Cardiac fibroblast (primary cell): ENCODE data around the gene EPB41L4A.

Source experiments
- DNase-seq, 2 donors: peaks; one replicate each; pipeline versions ENCODE4 v3.0.0 to v3.0.0-alpha.2; 2010; ENCODE audit warnings: low read depth in 2 of 2
- H3K4me3 ChIP-seq, 2 donors: replicated peaks in 1 of 2; 1 replicate in 1 of 2; 2 replicates in 1 of 2; pipeline ENCODE4 v1.5.1; 2011; ENCODE audit warnings: low read depth in 2 of 2, low read length in 2 of 2, mild to moderate bottlenecking in 2 of 2, moderate library complexity in 1 of 2
- CTCF ChIP-seq: IDR thresholded peaks from one replicate; pipeline ENCODE4 v1.5.1; 2011; ENCODE audit warnings: low read depth, mild to moderate bottlenecking, low read length, inconsistent platforms

EPB41L4A gene

GRCh38 chr5:112329419-112330090 lies 89.5 kb downstream of the EPB41L4A start:
- TF ChIP-seq CTCF = no peak
- H3K4me3 ChIP-seq = no peak overlapping the region
- DNase-seq = no peak

GRCh38 chr5:112323166-112323565 lies 95.9 kb downstream of the EPB41L4A start:
- no peak overlapping the region for H3K4me3 ChIP-seq
- no peak for DNase-seq
- TF ChIP-seq CTCF = no peak

- peak in 1 of 2 donors; percentile 49 for DNase-seq
- H3K4me3 ChIP-seq = no peak overlapping the region
- no peak for TF ChIP-seq CTCF
These were observed 98.7 kb downstream of the EPB41L4A start for GRCh38 chr5:112320408-112320807.

GRCh38 chr5:112318346-112318745 lies 100.7 kb downstream of the EPB41L4A start:
- H3K4me3 ChIP-seq = no peak overlapping the region
- no peak for TF ChIP-seq CTCF
- no peak for DNase-seq

- DNase-seq = no peak
- TF ChIP-seq CTCF = no peak
- no peak overlapping the region for H3K4me3 ChIP-seq
These were observed 101.2 kb downstream of the EPB41L4A start for GRCh38 chr5:112317866-112318265.

GRCh38 chr5:112316731-112317130 lies 102.3 kb downstream of the EPB41L4A start:
- no peak for DNase-seq
- TF ChIP-seq CTCF = no peak

GRCh38 chr5:112316006-112316405 lies 103.1 kb downstream of the EPB41L4A start:
- no peak for DNase-seq
- H3K4me3 ChIP-seq = no peak overlapping the region
- TF ChIP-seq CTCF = no peak

More at GRCh38 chr5:112316731-112317130, 102.3 kb downstream of the EPB41L4A start:
- H3K4me3 ChIP-seq = no peak overlapping the region
